NCI-H146 treated with DMSO at 0.1 percent for 48 hours (cell line): ENCODE results near the gene TP73.

Source experiments
- DNase-seq: peaks from one replicate; lab custom pipeline; 2025; ENCODE audit not compliant: unreplicated experiment; lab: John Stamatoyannopoulos, UW

The TP73 gene

GRCh38 chr1:3633344-3634058 is 18.8 kb upstream of the TP73 start:
- no peak for DNase-seq

- DNase-seq = no peak
Measured at GRCh38 chr1:3634059-3634800, 18.1 kb upstream of the TP73 start.

GRCh38 chr1:3636080-3636479 is 16.2 kb upstream of the TP73 start:
- no peak for DNase-seq

DNA sequence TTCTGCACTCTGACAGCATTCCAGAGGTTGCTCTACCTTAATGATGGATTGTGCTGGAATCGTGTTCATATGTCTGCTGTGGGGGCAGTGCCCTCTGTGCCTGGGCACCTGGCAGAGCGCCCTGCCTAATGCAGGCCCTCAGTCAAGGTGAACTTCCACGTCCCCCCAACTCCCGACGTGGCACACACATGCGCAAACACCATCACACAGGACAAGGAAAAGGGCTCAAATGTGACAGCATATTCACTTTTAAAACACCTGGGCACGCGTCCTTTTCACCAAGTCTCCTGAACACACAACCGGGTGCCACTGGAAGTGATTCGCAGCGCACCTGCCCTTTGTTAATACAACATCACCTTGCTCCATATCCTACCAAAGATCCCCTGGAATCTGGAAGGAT is 15.8 kb upstream of the TP73 start:
- DNase-seq = no peak

- no peak for DNase-seq
Measured at GRCh38 chr1:3638027-3638426, 14.3 kb upstream of the TP73 start.

- DNase-seq = no peak
Measured at GRCh38 chr1:3638676-3639075, 13.6 kb upstream of the TP73 start.

- no peak for DNase-seq
Measured at GRCh38 chr1:3639397-3639911, 12.9 kb upstream of the TP73 start.

DNA sequence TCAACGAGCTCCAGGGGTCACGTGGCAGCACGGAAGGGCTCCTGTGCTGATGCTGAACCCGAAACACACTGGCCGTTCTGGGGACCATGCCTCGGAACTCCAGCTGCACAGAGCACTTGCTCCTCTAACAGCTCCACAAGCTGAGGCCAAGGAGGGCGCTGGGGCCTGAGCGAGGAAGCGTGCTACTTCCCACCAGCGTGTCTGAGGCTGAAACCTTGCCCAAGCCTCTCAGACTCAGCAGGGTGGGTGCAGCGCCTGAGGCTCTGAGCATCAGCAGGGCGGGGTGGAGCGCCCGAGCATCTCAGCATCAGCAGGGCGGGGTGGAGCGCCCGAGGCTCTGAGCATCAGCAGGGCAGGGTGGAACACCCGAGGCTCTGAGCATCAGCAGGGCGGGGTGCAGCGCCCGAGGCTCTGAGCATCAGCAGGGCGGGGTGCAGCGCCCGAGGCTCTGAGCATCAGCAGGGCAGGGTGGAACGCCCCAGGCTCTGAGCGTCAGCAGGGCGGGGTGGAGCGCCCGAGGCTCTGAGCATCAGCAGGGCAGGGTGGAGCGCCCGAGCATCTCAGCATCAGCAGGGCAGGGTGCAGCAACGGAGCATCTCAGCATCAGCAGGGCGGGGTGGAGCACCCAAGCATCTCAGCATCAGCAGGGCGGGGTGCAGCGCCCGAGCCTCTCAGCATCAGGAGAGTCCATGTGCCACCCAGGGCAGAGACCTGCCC is 12.0 kb upstream of the TP73 start:
- no peak for DNase-seq

- no peak for DNase-seq
Measured at GRCh38 chr1:3641046-3641760, 11.1 kb upstream of the TP73 start.

GRCh38 chr1:3641816-3642215 is 10.5 kb upstream of the TP73 start:
- no peak for DNase-seq

GRCh38 chr1:3642919-3643675 is 9.2 kb upstream of the TP73 start:
- no peak for DNase-seq

DNA sequence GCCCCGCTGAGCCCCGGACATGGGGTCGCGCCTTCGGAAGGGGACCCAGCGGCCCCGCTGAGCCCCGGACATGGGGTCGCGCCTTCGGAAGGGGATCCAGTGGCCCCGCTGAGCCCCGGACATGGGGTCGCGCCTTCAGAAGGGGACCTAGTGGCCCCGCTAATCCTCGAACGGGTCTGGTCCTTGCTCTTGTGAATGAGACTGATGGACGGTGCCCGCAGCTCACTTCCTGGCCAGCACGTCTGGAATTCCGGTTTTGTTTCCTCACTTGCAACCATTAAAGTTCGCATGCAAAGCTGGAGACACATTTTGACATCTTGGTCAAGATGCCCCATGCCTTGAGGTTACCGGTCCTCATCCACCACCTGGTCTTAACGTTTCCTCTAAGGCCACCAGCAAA is 8.0 kb upstream of the TP73 start:
- DNase-seq = no peak

DNA sequence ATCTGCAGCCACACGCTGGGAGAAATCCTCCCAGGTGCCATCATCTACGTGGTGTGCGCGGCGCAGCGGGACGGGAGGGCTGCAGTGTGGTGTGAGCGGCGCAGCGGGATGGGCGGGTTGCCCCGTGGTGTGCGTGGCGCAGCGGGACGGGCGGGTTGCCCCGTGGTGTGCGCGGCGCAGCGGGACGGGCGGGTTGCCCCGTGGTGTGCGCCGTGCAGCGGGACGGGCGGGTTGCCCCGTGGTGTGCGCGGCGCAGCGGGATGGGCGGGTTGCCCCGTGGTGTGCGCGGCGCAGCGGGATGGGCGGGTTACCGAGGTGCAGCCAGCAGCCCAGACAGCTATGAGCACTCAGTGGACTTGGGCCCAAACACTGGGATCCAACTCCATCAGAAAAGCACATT is 7.1 kb upstream of the TP73 start:
- DNase-seq = no peak

DNA sequence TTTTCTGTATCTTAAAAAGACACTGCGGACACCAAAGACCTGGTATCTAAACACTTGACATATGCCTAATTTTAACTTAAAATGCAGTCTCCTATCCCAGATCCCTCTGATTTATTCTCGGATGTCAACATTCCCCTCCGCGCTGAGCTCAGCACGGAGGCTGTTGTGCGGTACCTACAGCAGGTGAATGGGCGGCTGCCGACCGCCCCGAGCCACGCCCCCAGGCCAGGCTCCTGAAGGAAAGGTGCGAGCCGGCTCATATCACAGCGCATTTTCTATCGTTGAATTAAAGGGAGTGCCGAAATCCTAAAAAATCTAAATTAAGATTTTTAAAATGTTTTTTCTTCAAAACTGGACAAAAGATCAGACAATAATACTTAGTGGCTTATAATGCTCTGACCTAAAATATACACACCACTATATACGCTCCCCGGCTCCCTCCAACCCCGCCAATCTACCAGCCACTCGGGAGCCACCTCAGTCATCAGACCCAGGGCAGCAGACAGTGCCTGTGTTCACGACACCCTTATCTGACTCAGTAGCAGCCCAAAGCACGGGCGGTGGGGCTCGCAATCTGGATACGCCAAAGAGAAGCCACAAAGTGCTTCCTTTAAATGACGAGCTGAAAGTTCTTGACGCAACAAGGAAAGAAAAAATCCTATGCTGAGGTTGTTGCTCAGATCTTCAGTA is 6.5 kb upstream of the TP73 start:
- no peak for DNase-seq

DNA sequence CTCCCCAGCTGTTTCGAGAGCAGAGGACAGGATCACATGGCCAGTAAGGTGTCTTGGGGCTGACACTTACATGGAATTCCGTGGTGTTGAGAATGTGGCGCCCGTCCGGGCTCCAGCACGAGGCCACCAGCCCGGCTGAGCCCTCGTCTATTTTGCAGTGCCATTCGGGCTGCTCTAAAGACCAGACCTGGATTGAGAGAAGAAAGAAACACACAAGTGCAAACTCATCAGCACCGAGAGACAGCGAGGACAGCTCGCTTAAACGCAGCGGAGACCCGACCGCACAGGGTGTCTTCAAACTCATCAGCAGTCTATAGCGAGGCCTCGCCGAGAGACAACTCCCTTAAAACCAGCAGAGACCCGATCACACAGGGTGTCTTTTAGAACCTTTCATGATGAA is 5.7 kb upstream of the TP73 start:
- DNase-seq = no peak

DNA sequence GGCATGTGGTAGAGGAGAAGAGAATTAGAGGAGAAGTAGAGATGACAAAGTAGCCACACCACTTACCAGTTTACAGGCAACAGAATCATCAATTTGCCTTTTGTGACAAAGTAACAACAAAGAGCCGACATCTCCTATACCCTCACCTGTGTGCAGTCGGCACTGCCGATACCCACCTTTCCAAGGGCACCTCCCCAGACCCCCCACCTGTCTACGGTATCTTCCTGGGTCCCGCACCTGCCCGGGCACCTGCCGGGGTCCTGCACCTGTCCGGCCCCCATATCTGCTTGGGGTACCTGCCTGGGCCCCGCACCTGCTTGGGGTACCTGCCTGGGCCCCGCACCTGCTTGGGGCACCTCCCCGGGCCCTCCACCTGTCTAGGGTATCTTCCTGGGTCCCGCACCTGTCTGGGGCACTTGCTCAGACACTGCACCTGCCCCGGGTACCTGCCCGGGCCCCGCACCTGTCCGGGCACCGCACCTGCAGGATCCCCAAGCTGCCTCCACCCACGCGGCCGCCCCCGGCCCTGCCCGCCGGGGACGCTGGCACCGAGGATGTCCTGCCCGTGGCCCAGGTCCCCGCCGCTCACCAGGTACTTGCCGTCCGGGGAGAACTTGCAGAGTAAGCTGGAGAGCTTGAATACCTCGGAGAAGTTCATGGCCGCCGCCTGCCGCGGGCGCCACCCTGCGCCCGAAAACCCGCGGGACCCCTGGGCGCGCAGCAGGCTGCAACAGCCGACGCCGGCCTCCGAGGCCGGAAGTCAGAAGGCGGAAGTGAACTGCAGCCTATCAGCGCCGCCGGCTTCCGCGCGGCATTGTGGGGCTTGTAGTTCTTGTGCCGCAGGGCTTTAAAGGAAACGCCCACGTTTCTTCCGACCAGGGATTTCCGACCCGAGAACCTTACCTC is 2.7 kb upstream of the TP73 start, which contains the start of gene WRAP73:
Gene WRAP73, minus strand, starts transcription at position 762 of the 906 bp plus-strand sequence. Its CDS starts 104 bp downstream, at position 658.
- peak; percentile 69 for DNase-seq

GRCh38 chr1:3650248-3651025 is 1.9 kb upstream of the TP73 start:
- DNase-seq = no peak
